Loucy (cell line): ENCODE measurements around the gene FKBP6.
"Not testable (repeated sequence)": the region's sequence is repeated elsewhere in the genome, so short reads cannot be mapped to it uniquely, and the experiment has no call there.

Experiments
- H2AFZ ChIP-seq: fragments of 200-600 bp; sonication (generic); 2 replicates; pipeline ENCODE4 v1.6.0; 2016; ENCODE audit warnings: antibody characterized with exemption, mild to moderate bottlenecking, low read length, moderate library complexity
- H3F3A ChIP-seq: fragments of 200-600 bp; 2 replicates; pipeline ENCODE4 v1.6.0; 2016; ENCODE audit warnings: antibody characterized with exemption, low read depth, mild to moderate bottlenecking
- H3K27me3 ChIP-seq: fragments of 200-600 bp; sonication (generic); 2 replicates; pipeline ENCODE4 v1.6.1; 2014; ENCODE audit warnings: low read length, mild to moderate bottlenecking; ENCODE audit not compliant: insufficient read depth, poor library complexity, severe bottlenecking
- H3K36me3 ChIP-seq: fragments of 200-600 bp; sonication (generic); 2 replicates; pipeline ENCODE4 v1.6.1; 2016; ENCODE audit warnings: low read length; ENCODE audit not compliant: insufficient read depth
- H3K4me1 ChIP-seq: fragments of 200-600 bp; sonication (generic); 2 replicates; pipeline ENCODE4 v1.5.1; 2014; ENCODE audit warnings: low read length, mild to moderate bottlenecking; ENCODE audit not compliant: insufficient read depth, poor library complexity, severe bottlenecking
- H3K4me2 ChIP-seq: fragments of 200-600 bp; sonication (generic); 2 replicates; pipeline ENCODE4 v1.6.0; 2014; ENCODE audit warnings: antibody characterized with exemption, low read length, low read depth, mild to moderate bottlenecking; ENCODE audit not compliant: poor library complexity, severe bottlenecking
- H3K4me3 ChIP-seq: fragments of 200-600 bp; sonication (generic); 2 replicates; pipeline ENCODE4 v1.5.1; 2014; ENCODE audit warnings: low read length, mild to moderate bottlenecking, mixed read lengths; ENCODE audit not compliant: poor library complexity, severe bottlenecking
- H3K79me2 ChIP-seq: fragments of 200-600 bp; sonication (generic); 2 replicates; pipeline ENCODE4 v1.6.1; 2014; ENCODE audit warnings: low read length; ENCODE audit not compliant: insufficient read depth
- H3K9ac ChIP-seq: fragments of 200-600 bp; sonication (generic); 2 replicates; pipeline ENCODE4 v1.6.0; 2014; ENCODE audit warnings: mild to moderate bottlenecking, low read depth, low read length, moderate library complexity; ENCODE audit not compliant: poor library complexity, severe bottlenecking
- H3K9me2 ChIP-seq: fragments of 200-600 bp; sonication (generic); replicated peaks from 2 replicates; pipeline ENCODE4 v1.6.1; 2016; ENCODE audit warnings: low read depth, low read length, mixed read lengths
- H3K9me3 ChIP-seq: fragments of 200-600 bp; sonication (generic); 2 replicates; pipeline ENCODE4 v1.6.1; 2014; ENCODE audit warnings: mild to moderate bottlenecking, antibody characterized with exemption, low read length, low read depth; ENCODE audit not compliant: insufficient read depth
- H4K20me1 ChIP-seq: fragments of 200-600 bp; sonication (generic); 2 replicates; pipeline ENCODE4 v1.6.0; 2014; ENCODE audit warnings: antibody characterized with exemption, low read length, mild to moderate bottlenecking; ENCODE audit not compliant: insufficient read depth, poor library complexity, severe bottlenecking
- EZH2phosphoT487 ChIP-seq: fragments of 200-600 bp; IDR thresholded peaks from 2 replicates; pipeline ENCODE4 v1.6.1; 2018; ENCODE audit warnings: antibody characterized with exemption, mild to moderate bottlenecking, moderate library complexity, borderline replicate concordance
- TF ChIP-seq, protein P1 (sequence below): fragments of 200-600 bp; sonication (generic); conservative IDR thresholded peaks from 2 replicates; pipeline ENCODE4 v1.5.1; 2014; ENCODE audit warnings: mild to moderate bottlenecking, antibody characterized with exemption, low read length

The FKBP6 gene

DNA sequence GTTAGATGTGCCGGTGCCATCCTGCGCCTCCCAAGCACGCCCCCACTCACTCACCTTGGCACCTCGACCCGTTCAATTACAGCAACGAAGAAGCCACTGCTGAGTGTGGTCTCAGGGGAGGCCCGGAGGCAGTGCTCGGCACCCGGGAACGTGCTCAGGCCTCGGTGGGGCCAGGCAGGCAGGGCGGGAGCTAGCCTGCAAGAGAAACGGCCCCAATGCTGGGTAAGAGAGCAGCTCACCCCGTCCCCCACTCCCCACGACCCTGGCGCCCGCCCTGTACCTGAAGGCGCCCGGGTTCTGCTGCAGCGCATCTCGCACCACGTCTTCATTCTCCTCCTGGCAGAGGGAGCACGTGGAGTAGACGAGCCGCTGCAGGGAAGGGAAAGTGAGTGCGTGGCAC lies 24.4 kb upstream of the FKBP6 start:
- no peaks in the 10 kb centered on the region for H3F3A ChIP-seq
- peaks cover 27% of the 10 kb centered on the region for H3K79me2 ChIP-seq
- no peak overlapping the region for H3K4me2 ChIP-seq
- no peaks in the 10 kb centered on the region for H3K27me3 ChIP-seq
- H3K9me2 ChIP-seq, result no peaks in the 10 kb centered on the region
- peaks cover 13% of the 10 kb centered on the region for H3K4me1 ChIP-seq
- H3K9ac ChIP-seq, result no peak overlapping the region
- H2AFZ ChIP-seq, result no peak overlapping the region
- TF ChIP-seq, protein P1, sequence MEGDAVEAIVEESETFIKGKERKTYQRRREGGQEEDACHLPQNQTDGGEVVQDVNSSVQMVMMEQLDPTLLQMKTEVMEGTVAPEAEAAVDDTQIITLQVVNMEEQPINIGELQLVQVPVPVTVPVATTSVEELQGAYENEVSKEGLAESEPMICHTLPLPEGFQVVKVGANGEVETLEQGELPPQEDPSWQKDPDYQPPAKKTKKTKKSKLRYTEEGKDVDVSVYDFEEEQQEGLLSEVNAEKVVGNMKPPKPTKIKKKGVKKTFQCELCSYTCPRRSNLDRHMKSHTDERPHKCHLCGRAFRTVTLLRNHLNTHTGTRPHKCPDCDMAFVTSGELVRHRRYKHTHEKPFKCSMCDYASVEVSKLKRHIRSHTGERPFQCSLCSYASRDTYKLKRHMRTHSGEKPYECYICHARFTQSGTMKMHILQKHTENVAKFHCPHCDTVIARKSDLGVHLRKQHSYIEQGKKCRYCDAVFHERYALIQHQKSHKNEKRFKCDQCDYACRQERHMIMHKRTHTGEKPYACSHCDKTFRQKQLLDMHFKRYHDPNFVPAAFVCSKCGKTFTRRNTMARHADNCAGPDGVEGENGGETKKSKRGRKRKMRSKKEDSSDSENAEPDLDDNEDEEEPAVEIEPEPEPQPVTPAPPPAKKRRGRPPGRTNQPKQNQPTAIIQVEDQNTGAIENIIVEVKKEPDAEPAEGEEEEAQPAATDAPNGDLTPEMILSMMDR, result no peak
- TF ChIP-seq EZH2phosphoT487, result no peak
- H3K36me3 ChIP-seq, result peaks cover 11% of the 10 kb centered on the region; the same call in 1 of the 2 replicates
- no peaks in the 10 kb centered on the region for H3K9me3 ChIP-seq
- no peak overlapping the region for H3K4me3 ChIP-seq
- H4K20me1 ChIP-seq, result peaks cover 15% of the 10 kb centered on the region

DNA sequence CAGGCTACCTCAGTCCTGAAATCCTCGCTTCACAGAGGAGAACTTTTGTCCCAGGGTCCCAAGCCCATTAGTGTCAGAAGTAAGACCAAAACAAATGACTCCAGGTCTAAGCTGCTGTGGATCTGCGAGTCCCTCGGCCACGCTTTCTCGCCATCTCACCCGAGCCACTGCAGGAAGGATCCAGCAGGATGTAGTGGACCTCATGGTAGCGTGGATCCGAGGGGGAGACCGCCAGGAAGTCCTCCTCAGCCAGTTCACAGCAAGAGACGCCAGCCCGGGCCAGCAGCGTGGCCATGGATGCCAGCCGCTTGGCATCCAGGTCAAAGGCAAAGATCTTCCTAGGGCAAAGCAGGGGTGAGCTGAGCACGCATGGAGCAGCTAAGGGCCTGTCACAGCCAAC lies 23.9 kb upstream of the FKBP6 start:
- Histone ChIP-seq H3K36me3 (peaks cover 11% of the 10 kb centered on the region; the same call in 1 of the 2 replicates), H3F3A (no peaks in the 10 kb centered on the region), H3K27me3 (no peaks in the 10 kb centered on the region), H3K4me2 (no peak overlapping the region), H4K20me1 (peaks cover 15% of the 10 kb centered on the region), H3K9ac (no peak overlapping the region), H3K9me3 (no peaks in the 10 kb centered on the region), H3K9me2 (no peaks in the 10 kb centered on the region), H3K4me1 (peaks cover 13% of the 10 kb centered on the region), H3K79me2 (peaks cover 33% of the 10 kb centered on the region), H3K4me3 (no peak overlapping the region), H2AFZ (no peak overlapping the region)
- TF ChIP-seq EZH2phosphoT487, result no peak
- TF ChIP-seq, protein P1, result no peak

DNA sequence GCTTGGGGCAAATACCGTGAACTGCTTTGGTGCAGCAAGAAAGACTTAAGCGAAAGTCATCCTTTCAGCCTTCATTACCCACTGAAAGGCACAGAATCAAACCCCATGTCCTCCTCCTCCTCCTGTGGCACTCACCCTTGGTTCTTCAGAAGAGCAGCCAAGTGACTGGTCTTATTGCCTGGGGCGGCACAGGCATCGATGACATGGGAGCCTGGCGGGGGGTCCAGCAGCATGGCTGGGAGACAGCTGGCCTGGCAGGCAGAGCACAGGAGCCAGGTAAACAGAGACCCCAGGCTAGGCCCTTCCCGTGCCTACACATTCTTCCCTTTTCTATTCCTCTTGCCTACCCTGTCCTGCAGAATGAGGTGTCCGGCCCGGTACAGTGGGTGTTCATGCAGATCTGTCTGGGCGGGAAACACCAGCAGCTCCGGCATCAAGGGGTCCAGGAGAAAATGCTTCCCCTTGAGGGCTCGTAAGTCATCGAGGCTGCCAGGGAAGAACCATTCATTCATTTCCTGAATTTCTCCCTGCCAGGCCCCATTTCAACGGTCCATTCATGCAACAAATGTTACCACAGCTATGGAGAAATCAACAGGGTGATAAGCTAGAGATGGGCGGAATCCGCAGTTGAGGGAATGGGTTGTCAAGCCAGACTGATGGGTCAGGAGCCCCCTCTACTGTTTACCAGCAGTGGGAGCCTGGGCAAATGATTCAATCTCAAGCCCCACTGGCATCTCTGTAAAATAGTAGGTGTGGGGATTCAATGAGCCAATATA lies 23.2 kb upstream of the FKBP6 start:
- H3K4me2 ChIP-seq, result not testable (repeated sequence)
- peaks cover 17% of the 10 kb centered on the region for H3K4me1 ChIP-seq

More for the DNA sequence above, 23.2 kb upstream of the FKBP6 start:
- H2AFZ ChIP-seq, H3K9ac ChIP-seq, H3K4me3 ChIP-seq, H3K9me2 ChIP-seq, H3F3A ChIP-seq, H3K27me3 ChIP-seq, H3K9me3 ChIP-seq: not testable (repeated sequence)
- Histone ChIP-seq H4K20me1 (peaks cover 15% of the 10 kb centered on the region), H3K36me3 (peaks cover 11% of the 10 kb centered on the region; the same call in 1 of the 2 replicates), H3K79me2 (peaks cover 38% of the 10 kb centered on the region)
- TF ChIP-seq, protein P1, result peak; percentile 44
